ENCODE data around the gene OARD1. TPM values are rescaled to one million over a fixed set of nuclear protein-coding genes. Genes with fewer than 3 reads are reported as not detected.

Gene OARD1
- total RNA-seq, 1 donor from 2014 or later = 24.4 TPM

- no peak overlapping the region for H3K4me3 Mint-ChIP-seq (ENCODE audit: unreplicated experiment)
Observed at GRCh38 chr6:41045664-41046063, 26.5 kb downstream of the OARD1 start.

GRCh38 chr6:41043151-41043550 lies 29.0 kb downstream of the OARD1 start:
- H3K9me3 Mint-ChIP-seq (ENCODE audit: unreplicated experiment) = peaks cover 2% of the 10 kb centered on the region
- no peaks in the 10 kb centered on the region for H3K4me1 Mint-ChIP-seq (ENCODE audit: low read depth, unreplicated experiment)
- no peaks in the 10 kb centered on the region for H3K36me3 Mint-ChIP-seq (ENCODE audit: unreplicated experiment)
- no peak overlapping the region for H3K4me3 Mint-ChIP-seq (ENCODE audit: unreplicated experiment)
- H3K27me3 Mint-ChIP-seq (ENCODE audit: unreplicated experiment) = peaks cover 2% of the 10 kb centered on the region
- DNase-seq = no peak
- TF ChIP-seq CTCF (IDR thresholded peaks at IDR 0.05; ENCODE audit: partially characterized antibody, unreplicated experiment) = no peak
- H3K27ac Mint-ChIP-seq (ENCODE audit: unreplicated experiment) = no peak overlapping the region

More at GRCh38 chr6:41045664-41046063, 26.5 kb downstream of the OARD1 start:
- Mint-ChIP-seq H3K27me3 (ENCODE audit: unreplicated experiment) (peaks cover 5% of the 10 kb centered on the region), H3K4me1 (ENCODE audit: low read depth, unreplicated experiment) (peaks cover 11% of the 10 kb centered on the region), H3K27ac (ENCODE audit: unreplicated experiment) (no peak overlapping the region), H3K36me3 (ENCODE audit: unreplicated experiment) (no peaks in the 10 kb centered on the region), H3K9me3 (ENCODE audit: unreplicated experiment) (peaks cover 4% of the 10 kb centered on the region)
- DNase-seq = no peak
- no peak for TF ChIP-seq CTCF (IDR thresholded peaks at IDR 0.05; ENCODE audit: partially characterized antibody, unreplicated experiment)

GRCh38 chr6:41042226-41043055 lies 29.7 kb downstream of the OARD1 start, which contains the start of gene TSPO2:
Gene TSPO2 (plus strand): TSS chr6:41042467. CDS start chr6:41042986, 519 bp downstream.
- H3K27ac Mint-ChIP-seq (ENCODE audit: unreplicated experiment) = peak within 1 kb of the TSS; percentile 8
- no peaks in the 10 kb centered on the region for H3K9me3 Mint-ChIP-seq (ENCODE audit: unreplicated experiment)
- H3K4me3 Mint-ChIP-seq (ENCODE audit: unreplicated experiment) = no peak within 1 kb of the TSS
- TF ChIP-seq CTCF (IDR thresholded peaks at IDR 0.05; ENCODE audit: partially characterized antibody, unreplicated experiment) = no peak
- peaks cover 2% of the 10 kb centered on the region for H3K27me3 Mint-ChIP-seq (ENCODE audit: unreplicated experiment)
- H3K4me1 Mint-ChIP-seq (ENCODE audit: low read depth, unreplicated experiment) = no peaks in the 10 kb centered on the region
- H3K36me3 Mint-ChIP-seq (ENCODE audit: unreplicated experiment) = no peaks in the 10 kb centered on the region
- no peak for DNase-seq

DNA sequence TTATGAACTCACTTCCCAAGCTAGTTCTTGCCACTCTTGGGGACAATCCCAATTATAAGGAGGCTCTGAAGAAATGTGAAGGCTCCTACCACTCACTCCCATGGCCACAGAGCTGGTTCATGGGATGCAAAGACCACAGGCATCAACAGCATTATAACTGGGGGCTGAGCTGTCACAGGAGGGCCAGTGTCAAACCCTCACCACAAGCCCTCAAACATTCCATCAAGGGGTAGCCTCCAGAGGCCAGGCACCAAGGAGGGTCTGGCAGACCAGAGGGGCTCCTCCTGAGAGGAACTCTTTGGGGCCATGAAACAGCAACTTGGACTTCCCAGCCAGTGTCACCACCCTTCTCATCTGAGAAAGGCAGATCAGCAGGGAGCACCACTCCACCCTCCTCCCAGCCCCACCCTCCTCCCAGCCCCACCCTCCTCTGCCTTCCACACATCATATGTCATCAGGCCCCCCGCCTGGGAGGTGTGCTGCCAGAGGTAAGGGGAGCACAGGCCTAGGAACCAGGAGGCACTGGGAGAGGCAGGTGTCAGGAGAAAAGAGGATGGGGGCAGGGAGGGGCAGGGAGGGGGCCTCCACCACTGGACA lies 31.1 kb downstream of the OARD1 start:
- H3K27ac Mint-ChIP-seq (ENCODE audit: unreplicated experiment) = no peak overlapping the region
- no peak for TF ChIP-seq CTCF (IDR thresholded peaks at IDR 0.05; ENCODE audit: partially characterized antibody, unreplicated experiment)
- no peaks in the 10 kb centered on the region for H3K36me3 Mint-ChIP-seq (ENCODE audit: unreplicated experiment)
- DNase-seq = no peak
- peaks cover under 1% of the 10 kb centered on the region for H3K27me3 Mint-ChIP-seq (ENCODE audit: unreplicated experiment)
- H3K9me3 Mint-ChIP-seq (ENCODE audit: unreplicated experiment) = no peaks in the 10 kb centered on the region
- H3K4me1 Mint-ChIP-seq (ENCODE audit: low read depth, unreplicated experiment) = no peaks in the 10 kb centered on the region
- no peak overlapping the region for H3K4me3 Mint-ChIP-seq (ENCODE audit: unreplicated experiment)
